LNCaP clone FGC (cell line): ENCODE data around the gene LMO3.

Experiments used
- DNase-seq: peaks from one replicate; pipeline ENCODE4 v3.0.0-alpha.2; 2011; ENCODE audit warnings: low read depth
- H3K4me3 ChIP-seq: 2 replicates; pipeline ENCODE4 v1.5.1; 2011; ENCODE audit warnings: mild to moderate bottlenecking, low read depth, low read length, control low read depth
- TF ChIP-seq, protein P1 (sequence below): IDR thresholded peaks from 2 replicates; pipeline ENCODE4 v1.5.1; 2012; ENCODE audit warnings: mild to moderate bottlenecking; ENCODE audit not compliant: control insufficient read depth, insufficient read depth; ENCODE audit errors: extremely low read depth

LMO3 gene

DNA sequence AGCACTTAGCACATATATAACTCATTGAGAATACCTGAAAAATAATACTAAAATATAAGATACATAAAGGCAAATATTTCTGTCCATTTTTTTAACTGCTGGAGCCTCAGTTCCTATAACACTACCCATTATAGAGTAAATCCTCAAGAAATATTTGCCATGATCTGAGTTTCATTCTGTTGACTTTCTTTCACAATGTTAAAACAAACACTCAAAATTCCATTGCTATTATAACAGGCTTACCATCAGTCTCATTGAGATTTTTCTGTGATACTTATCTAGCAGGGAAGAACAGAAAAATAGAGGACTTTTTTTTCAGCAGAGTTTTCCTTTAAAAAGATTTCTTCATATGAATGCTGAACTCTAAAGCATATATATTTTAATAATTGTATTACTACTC is 24.5 kb downstream of the LMO3 start:
- TF ChIP-seq, protein P1, sequence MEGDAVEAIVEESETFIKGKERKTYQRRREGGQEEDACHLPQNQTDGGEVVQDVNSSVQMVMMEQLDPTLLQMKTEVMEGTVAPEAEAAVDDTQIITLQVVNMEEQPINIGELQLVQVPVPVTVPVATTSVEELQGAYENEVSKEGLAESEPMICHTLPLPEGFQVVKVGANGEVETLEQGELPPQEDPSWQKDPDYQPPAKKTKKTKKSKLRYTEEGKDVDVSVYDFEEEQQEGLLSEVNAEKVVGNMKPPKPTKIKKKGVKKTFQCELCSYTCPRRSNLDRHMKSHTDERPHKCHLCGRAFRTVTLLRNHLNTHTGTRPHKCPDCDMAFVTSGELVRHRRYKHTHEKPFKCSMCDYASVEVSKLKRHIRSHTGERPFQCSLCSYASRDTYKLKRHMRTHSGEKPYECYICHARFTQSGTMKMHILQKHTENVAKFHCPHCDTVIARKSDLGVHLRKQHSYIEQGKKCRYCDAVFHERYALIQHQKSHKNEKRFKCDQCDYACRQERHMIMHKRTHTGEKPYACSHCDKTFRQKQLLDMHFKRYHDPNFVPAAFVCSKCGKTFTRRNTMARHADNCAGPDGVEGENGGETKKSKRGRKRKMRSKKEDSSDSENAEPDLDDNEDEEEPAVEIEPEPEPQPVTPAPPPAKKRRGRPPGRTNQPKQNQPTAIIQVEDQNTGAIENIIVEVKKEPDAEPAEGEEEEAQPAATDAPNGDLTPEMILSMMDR: no peak
- no peak overlapping the region for H3K4me3 ChIP-seq
- no peak for DNase-seq

DNA sequence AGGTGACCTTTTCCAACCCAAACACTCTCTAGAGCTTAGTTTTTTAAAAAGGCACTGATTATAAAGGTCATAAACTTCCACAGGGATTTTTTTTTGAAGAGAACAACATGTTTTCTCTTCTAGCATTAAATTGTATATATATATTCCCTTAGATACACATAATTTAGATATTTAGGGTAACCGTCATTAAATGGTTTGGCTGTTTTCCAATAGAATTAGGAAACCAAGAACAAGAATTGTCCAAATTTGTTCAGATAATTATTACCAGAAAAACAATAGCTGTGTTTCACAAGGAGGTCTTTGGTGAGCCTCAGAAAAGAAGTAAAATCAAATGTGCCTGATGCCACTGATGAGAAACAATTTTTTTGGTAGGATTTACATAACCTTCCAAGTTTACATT is 26.9 kb downstream of the LMO3 start:
- TF ChIP-seq, protein P1: no peak
- no peak for DNase-seq

DNA sequence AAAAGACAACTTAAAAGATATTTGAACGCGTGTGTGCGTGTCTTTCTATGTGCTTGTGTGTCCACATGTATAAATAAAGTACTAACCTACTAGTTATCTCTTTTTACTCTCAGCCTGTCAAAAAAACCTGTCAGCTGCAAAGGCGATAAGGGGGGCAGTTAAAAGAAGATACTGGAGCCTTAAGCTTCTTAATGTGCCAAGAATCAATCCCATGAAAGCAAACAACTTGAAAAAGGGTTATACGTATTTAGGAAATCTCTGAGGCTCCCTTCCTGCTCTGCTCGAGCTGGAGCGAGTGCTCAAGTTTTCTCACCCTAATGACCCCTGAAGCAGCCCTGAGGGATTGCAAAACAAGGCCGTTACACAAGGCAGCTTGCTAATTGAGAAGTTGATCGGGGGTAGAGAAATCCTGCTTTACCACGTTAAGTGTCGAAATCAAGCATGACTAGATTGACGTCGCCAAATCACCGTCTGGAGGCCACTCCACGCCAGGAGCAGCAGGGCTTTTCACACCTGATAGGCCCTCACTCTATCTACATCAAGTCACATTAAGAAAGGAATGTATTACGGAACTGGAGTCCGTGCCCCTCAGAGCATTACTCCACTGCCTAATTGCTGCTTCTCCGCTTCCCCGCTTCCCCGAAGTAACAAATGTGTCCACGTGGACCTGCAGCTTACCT is 32.4 kb downstream of the LMO3 start:
- H3K4me3 ChIP-seq: no peak overlapping the region
- TF ChIP-seq, protein P1: no peak
- no peak for DNase-seq

More for the DNA sequence above, 26.9 kb downstream of the LMO3 start:
- no peak overlapping the region for H3K4me3 ChIP-seq

DNA sequence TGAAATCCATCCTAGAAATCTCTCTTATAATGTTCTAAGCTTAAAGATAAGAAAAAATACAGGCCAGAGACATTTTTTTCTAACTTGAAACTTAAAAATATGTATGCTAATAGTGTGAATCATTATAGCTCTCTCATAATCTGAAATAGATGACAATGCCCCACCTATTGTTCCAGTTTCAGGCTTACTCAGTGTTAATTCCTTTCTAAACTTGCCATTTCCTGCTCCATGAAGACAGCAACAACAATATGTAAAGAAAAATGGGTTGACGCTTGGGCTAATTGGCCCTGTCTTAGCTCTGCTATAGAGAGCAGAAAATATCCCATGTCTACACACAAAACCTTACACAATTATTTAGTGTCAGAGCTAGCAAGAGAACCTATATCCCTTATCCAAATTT is 37.1 kb downstream of the LMO3 start:
- no peak for DNase-seq
- no peak overlapping the region for H3K4me3 ChIP-seq
- TF ChIP-seq, protein P1: no peak

DNA sequence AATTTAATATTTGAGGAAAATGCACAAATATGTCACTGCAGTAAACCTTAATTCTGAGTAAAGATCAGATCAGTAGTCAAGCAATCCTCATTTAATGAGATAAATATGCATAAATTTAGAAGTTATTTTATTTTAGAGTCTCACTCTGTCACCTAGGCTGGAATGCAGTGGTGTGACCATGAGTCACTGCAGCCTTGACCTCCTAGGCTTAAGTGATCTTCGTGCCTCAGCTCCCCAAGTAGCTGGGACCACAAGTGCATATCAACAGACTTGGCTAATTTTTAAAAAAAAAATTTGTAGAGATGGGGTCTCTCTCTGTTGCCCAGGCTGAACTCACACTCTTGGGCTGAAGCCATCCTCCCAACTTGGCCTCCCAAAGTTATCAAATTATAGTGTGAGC is 41.3 kb downstream of the LMO3 start:
- TF ChIP-seq, protein P1: no peak
- no peak for DNase-seq
- H3K4me3 ChIP-seq: no peak overlapping the region

DNA sequence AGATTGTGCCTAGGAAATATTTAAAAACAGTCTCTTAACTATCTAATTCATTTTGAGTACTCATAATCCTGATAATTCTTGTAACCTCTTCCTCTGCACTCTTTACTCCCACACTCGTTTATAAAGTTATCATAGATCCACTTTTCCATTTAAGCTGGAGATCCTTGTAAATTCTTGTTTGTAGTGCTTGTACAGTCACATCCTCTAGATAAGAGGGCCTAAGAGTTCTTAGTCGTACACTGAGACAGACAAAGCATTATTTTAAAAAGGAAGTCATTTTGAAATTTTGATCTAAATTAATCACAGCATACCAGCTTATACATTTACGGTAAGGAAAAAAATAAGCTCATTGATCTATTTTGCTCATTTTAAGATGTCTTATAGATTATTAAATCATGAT is 42.5 kb downstream of the LMO3 start:
- TF ChIP-seq, protein P1: no peak
- DNase-seq: no peak
- no peak overlapping the region for H3K4me3 ChIP-seq

DNA sequence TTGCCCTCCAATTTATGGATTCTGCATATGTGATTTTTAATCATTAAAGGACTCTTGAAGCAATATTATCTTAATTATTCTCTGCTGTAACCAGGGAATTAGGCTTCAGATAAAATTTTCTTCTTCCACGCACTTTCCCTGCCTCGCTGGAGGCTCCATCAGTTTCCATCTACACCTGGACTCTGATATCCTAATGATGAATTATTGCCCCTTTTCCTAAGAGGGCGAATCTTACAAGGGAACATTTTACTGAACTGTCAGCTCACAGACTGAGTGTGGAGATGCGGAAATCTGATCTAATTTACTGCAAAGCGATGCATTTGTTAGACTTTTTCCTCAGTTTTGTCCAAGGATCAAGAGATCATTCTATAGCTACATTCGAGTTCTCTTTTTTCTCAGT is 43.0 kb downstream of the LMO3 start:
- no peak overlapping the region for H3K4me3 ChIP-seq
- DNase-seq: no peak
- TF ChIP-seq, protein P1: no peak
